ENCODE measurements around the gene MGAT3. TPM values are rescaled to one million over a fixed set of nuclear protein-coding genes. Genes with fewer than 3 reads are reported as not detected.

The MGAT3 gene
- total and polyA plus RNA-seq, 2 of the 13 experiments (the other 11 are each of a cell fraction or from before 2014, with no cell fraction given): 0.11 to 0.15 TPM

DNA sequence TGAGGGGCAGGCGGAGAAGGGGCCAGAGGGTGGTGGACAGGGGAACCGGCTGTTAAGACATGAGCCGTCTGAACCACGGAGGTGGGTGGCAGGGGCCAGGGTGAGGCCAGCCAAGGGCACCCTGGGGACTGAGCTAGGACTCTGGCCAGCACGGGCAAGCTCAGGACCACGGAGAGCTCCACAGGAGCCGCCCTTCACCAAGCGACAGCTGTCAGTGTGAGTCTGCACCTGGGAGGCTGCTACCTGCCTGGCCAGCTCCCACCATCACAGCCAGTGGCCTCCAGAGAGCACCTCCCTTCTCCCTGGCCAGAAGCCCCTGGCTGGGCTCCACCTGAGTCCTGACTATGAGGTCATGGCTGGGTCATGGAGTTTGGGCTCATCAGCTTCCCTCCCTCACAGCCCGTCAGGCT is 21.6 kb downstream of the MGAT3 start (continued):
- TF ChIP-seq, protein P1, sequence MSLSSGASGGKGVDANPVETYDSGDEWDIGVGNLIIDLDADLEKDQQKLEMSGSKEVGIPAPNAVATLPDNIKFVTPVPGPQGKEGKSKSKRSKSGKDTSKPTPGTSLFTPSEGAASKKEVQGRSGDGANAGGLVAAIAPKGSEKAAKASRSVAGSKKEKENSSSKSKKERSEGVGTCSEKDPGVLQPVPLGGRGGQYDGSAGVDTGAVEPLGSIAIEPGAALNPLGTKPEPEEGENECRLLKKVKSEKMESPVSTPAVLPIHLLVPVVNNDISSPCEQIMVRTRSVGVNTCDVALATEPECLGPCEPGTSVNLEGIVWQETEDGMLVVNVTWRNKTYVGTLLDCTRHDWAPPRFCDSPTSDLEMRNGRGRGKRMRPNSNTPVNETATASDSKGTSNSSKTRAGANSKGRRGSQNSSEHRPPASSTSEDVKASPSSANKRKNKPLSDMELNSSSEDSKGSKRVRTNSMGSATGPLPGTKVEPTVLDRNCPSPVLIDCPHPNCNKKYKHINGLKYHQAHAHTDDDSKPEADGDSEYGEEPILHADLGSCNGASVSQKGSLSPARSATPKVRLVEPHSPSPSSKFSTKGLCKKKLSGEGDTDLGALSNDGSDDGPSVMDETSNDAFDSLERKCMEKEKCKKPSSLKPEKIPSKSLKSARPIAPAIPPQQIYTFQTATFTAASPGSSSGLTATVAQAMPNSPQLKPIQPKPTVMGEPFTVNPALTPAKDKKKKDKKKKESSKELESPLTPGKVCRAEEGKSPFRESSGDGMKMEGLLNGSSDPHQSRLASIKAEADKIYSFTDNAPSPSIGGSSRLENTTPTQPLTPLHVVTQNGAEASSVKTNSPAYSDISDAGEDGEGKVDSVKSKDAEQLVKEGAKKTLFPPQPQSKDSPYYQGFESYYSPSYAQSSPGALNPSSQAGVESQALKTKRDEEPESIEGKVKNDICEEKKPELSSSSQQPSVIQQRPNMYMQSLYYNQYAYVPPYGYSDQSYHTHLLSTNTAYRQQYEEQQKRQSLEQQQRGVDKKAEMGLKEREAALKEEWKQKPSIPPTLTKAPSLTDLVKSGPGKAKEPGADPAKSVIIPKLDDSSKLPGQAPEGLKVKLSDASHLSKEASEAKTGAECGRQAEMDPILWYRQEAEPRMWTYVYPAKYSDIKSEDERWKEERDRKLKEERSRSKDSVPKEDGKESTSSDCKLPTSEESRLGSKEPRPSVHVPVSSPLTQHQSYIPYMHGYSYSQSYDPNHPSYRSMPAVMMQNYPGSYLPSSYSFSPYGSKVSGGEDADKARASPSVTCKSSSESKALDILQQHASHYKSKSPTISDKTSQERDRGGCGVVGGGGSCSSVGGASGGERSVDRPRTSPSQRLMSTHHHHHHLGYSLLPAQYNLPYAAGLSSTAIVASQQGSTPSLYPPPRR (CRISPR knock-in tag; IDR thresholded peaks at IDR 0.05; ENCODE audit: borderline replicate concordance): no peak
- no peak for TF ChIP-seq CREM (IDR thresholded peaks at IDR 0.05)
- no peak for TF ChIP-seq CREM (CRISPR knock-in tag; IDR thresholded peaks at IDR 0.05)
- TF ChIP-seq CHD4 (IDR thresholded peaks at IDR 0.05; ENCODE audit: borderline replicate concordance, low read length): no peak
- no peak for TF ChIP-seq DNMT3B (CRISPR knock-in tag; conservative IDR thresholded peaks at IDR 0.05)
- peak; percentile 65; the same call in 1 of the 2 replicates for TF ChIP-seq MXD1 (CRISPR knock-in tag; IDR thresholded peaks at IDR 0.05)
- 0 out of 2 replicates have a peak, but pooled peaks have one; percentile 29 for TF ChIP-seq HNF1B (CRISPR knock-in tag; IDR thresholded peaks at IDR 0.05)
- no peak for TF ChIP-seq U2AF2 (IDR thresholded peaks at IDR 0.05; ENCODE audit: low read depth, low read length)
- TF ChIP-seq SCMH1 (CRISPR knock-in tag; IDR thresholded peaks at IDR 0.05; ENCODE audit: borderline replicate concordance): no peak
- peak; percentile 35; the same call in 1 of the 2 replicates for TF ChIP-seq CCDC6 (CRISPR knock-in tag; IDR thresholded peaks at IDR 0.05)
- no peak for TF ChIP-seq ARNT (IDR thresholded peaks at IDR 0.05)
- peak; percentile 72 for TF ChIP-seq ZNF205 (CRISPR knock-in tag; IDR thresholded peaks at IDR 0.05)
- TF ChIP-seq ZNF772 (CRISPR knock-in tag; IDR thresholded peaks at IDR 0.05): peak; percentile 36; the same call in 1 of the 2 replicates
- peak; percentile 90 for TF ChIP-seq MEIS2 (CRISPR knock-in tag; IDR thresholded peaks at IDR 0.05)
- TF ChIP-seq, protein P2, sequence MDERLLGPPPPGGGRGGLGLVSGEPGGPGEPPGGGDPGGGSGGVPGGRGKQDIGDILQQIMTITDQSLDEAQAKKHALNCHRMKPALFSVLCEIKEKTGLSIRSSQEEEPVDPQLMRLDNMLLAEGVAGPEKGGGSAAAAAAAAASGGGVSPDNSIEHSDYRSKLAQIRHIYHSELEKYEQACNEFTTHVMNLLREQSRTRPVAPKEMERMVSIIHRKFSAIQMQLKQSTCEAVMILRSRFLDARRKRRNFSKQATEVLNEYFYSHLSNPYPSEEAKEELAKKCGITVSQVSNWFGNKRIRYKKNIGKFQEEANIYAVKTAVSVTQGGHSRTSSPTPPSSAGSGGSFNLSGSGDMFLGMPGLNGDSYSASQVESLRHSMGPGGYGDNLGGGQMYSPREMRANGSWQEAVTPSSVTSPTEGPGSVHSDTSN (CRISPR knock-in tag; IDR thresholded peaks at IDR 0.05): no peak
- no peak for TF ChIP-seq U2AF1 (optimal IDR thresholded peaks at IDR 0.05; ENCODE audit: low read depth, low read length)
- TF ChIP-seq ZNF891 (CRISPR knock-in tag; IDR thresholded peaks at IDR 0.05): no peak
- 0 out of 2 replicates have a peak, but pooled peaks have one; percentile 70 for TF ChIP-seq BRCA1 (CRISPR knock-in tag; IDR thresholded peaks at IDR 0.05)
- no peak for TF ChIP-seq ATRX (CRISPR knock-in tag; IDR thresholded peaks at IDR 0.05; ENCODE audit: borderline replicate concordance)
- TF ChIP-seq, protein P3, sequence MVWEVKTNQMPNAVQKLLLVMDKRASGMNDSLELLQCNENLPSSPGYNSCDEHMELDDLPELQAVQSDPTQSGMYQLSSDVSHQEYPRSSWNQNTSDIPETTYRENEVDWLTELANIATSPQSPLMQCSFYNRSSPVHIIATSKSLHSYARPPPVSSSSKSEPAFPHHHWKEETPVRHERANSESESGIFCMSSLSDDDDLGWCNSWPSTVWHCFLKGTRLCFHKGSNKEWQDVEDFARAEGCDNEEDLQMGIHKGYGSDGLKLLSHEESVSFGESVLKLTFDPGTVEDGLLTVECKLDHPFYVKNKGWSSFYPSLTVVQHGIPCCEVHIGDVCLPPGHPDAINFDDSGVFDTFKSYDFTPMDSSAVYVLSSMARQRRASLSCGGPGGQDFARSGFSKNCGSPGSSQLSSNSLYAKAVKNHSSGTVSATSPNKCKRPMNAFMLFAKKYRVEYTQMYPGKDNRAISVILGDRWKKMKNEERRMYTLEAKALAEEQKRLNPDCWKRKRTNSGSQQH (CRISPR knock-in tag; IDR thresholded peaks at IDR 0.05; ENCODE audit: low read depth): peak; percentile 87
- TF ChIP-seq ERF (CRISPR knock-in tag; IDR thresholded peaks at IDR 0.05): peak; percentile 90
- TF ChIP-seq ZNF292 (CRISPR knock-in tag; IDR thresholded peaks at IDR 0.05; ENCODE audit: borderline replicate concordance, low read depth): 0 out of 2 replicates have a peak, but pooled peaks have one; percentile 30
- no peak for TF ChIP-seq CAMTA2 (CRISPR knock-in tag; IDR thresholded peaks at IDR 0.05; ENCODE audit: borderline replicate concordance)
